C4-2B (cell line): ENCODE data around the gene WDR76.
"Not testable (repeated sequence)": the region's sequence is repeated elsewhere in the genome, so short reads cannot be mapped to it uniquely, and the experiment has no call there.

Source experiments
- CTCF ChIP-seq: fragments of 450-650 bp; conservative IDR thresholded peaks from 2 replicates; pipeline ENCODE4 v1.5.1; 2017; ENCODE audit warnings: mild to moderate bottlenecking
- ZFX ChIP-seq: fragments of 450-650 bp; IDR thresholded peaks from 2 replicates; pipeline ENCODE4 v1.6.1; 2017

GRCh38 chr15:43825305-43825704 is 1.5 kb upstream of the WDR76 start:
- TF ChIP-seq CTCF, ZFX: not testable (repeated sequence)
